ENCODE results near the gene TXN2. TPM values are rescaled to one million over a fixed set of nuclear protein-coding genes. Genes with fewer than 3 reads are reported as not detected.
"Not testable (repeated sequence)": the region's sequence is repeated elsewhere in the genome, so short reads cannot be mapped to it uniquely, and the experiment has no call there.

TXN2 gene
- total and polyA plus RNA-seq, 8 donors: 64.4 to 122 (median 107) TPM

DNA sequence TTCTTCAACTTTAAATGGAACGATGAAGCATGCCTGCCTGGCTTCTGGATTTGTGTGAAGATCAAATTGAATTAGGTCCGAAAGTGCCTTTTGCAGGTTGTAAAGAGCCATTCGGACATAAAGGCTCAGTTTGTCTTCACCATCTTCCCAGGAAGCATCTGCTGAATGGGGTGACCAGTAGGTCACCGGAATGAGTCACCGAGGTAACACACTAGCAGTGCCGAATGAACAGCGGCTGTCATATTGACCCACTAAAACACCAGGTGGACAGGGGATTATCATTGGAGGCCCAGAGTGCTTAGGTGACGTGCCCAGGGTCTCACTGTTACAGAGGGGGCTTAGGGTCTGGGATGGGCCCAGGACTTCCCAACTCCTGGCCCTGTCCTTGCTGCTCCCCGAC, 50.6 kb downstream of the TXN2 start:
- H3K4me3 ChIP-seq: no peak overlapping the region
- H3K27me3 ChIP-seq: no peaks in the 10 kb centered on the region
- H3K27ac ChIP-seq: no peak overlapping the region
- TF ChIP-seq, protein P1, sequence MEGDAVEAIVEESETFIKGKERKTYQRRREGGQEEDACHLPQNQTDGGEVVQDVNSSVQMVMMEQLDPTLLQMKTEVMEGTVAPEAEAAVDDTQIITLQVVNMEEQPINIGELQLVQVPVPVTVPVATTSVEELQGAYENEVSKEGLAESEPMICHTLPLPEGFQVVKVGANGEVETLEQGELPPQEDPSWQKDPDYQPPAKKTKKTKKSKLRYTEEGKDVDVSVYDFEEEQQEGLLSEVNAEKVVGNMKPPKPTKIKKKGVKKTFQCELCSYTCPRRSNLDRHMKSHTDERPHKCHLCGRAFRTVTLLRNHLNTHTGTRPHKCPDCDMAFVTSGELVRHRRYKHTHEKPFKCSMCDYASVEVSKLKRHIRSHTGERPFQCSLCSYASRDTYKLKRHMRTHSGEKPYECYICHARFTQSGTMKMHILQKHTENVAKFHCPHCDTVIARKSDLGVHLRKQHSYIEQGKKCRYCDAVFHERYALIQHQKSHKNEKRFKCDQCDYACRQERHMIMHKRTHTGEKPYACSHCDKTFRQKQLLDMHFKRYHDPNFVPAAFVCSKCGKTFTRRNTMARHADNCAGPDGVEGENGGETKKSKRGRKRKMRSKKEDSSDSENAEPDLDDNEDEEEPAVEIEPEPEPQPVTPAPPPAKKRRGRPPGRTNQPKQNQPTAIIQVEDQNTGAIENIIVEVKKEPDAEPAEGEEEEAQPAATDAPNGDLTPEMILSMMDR (IDR thresholded peaks at IDR 0.05): no peak
- H3K4me1 ChIP-seq: peaks cover 12 to 47% of the 10 kb centered on the region in 2 donors
- H3K9me3 ChIP-seq: no peaks in the 10 kb centered on the region
- H3K36me3 ChIP-seq: no peaks in the 10 kb centered on the region
- no peak for DNase-seq
- intact Hi-C loops (cut with DNase I): no loop called here
- ATAC-seq: no peak

DNA sequence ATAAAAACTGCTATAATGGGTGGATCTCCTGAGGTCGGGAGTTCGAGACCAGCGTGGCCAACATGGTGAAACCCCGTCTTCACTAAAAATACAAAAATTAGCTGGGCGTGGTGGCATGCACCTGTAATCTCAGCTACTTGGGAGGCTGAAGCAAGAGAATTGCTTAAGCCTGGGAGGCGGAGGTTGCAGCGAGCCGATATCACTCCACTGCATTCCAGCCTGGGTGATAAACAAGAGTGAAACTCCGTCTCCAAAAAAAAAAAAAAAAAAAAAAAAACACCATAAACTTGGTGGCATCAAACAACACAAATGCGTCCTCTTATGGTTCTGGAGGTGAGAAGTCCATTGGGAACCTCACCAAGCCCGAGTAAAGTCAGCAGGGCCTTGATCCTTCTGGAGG, 53.5 kb downstream of the TXN2 start:
- H3K4me3 ChIP-seq; H3K9me3 ChIP-seq; H3K36me3 ChIP-seq; ATAC-seq; H3K27ac ChIP-seq; H3K27me3 ChIP-seq; DNase-seq; intact Hi-C loops (cut with DNase I): not testable (repeated sequence)
- peaks cover 4 to 47% of the 10 kb centered on the region in 2 donors for H3K4me1 ChIP-seq

DNA sequence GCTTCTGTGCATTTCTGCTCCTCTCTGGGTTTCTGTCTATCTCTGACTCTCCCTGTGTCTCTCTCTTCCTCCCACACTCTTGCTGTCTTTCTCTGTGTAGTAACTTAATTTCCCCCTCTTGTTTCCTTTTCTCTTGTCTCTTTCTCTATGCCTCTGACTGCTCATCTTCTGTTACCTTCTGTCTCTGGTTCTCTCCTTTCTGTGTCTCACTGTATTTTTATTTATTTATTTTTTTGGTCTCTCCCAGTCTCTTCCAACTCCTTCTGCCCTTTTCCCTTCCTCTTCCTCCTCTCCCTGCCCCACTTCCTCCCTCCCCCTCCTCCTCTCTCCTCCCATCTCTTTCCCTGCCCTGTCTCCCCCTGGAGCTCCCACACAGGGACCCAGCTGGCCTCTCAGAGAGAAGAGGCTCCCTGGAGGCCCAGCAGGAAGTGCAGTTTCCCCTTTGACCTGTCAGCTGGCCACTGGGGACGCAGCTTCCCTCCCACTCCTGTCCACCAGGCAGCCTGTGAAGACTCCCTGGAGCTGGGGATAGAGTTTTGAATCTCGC, 55.4 kb downstream of the TXN2 start:
- TF ChIP-seq, protein P1 (IDR thresholded peaks at IDR 0.05): peak in 1 of 2 donors; percentile 30
- peaks cover 0 to 36% of the 10 kb centered on the region in 2 donors for H3K4me1 ChIP-seq
- H3K4me3 ChIP-seq: no peak overlapping the region
- peak overlapping the region; percentile 8 to 35 for H3K27ac ChIP-seq
- H3K36me3 ChIP-seq: no peaks in the 10 kb centered on the region
- peak; percentile 49 for ATAC-seq
- H3K9me3 ChIP-seq: no peaks in the 10 kb centered on the region
- peak in 3 of 4 donors; percentile 62 to 86 (median 63) for DNase-seq
- H3K27me3 ChIP-seq: no peaks in the 10 kb centered on the region
- intact Hi-C loops (cut with DNase I): no loop called here

DNA sequence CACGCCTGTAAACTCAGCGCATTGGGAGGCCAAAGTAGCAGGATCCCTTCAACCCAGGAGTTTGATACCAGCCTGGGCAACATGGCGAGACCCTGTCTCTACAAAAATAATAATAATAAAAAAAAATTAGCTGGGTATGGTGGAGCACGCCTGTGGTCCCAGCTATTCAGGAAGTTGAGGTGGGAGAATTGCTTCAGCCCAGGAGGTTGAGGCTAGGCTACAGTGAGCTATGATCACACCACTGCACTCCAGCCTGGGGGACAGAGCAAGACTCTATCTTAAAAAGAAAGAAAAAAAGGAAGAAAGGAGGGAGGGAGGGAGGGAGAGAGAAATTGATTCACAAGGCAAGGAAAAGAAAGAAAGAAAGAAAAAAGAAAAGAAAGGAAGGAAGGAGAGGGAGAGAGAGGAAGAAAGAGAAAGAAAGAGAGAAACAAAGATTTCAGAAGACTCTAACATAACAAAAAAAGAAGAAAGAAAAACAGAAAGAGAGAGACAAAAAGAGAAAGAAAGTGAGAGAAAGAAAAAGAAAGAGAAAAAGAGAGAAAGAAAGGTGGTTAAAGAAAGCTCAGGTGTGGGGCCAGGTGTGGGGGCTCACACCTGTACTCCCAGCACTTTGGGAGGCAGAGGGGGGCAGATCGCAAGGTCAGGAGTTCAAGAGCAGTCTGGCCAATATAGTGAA, 56.4 kb downstream of the TXN2 start:
- ATAC-seq: no peak
- Histone ChIP-seq H3K9me3 (no peaks in the 10 kb centered on the region), H3K36me3 (no peaks in the 10 kb centered on the region), H3K27ac (peak overlapping the region in 1 of 2 donors; percentile 35), H3K4me1 (peaks cover 0 to 40% of the 10 kb centered on the region in 2 donors), H3K27me3 (no peaks in the 10 kb centered on the region), H3K4me3 (no peak overlapping the region)
- intact Hi-C loops (cut with DNase I): no loop called here
- TF ChIP-seq, protein P1 (IDR thresholded peaks at IDR 0.05): no peak
- DNase-seq: no peak

DNA sequence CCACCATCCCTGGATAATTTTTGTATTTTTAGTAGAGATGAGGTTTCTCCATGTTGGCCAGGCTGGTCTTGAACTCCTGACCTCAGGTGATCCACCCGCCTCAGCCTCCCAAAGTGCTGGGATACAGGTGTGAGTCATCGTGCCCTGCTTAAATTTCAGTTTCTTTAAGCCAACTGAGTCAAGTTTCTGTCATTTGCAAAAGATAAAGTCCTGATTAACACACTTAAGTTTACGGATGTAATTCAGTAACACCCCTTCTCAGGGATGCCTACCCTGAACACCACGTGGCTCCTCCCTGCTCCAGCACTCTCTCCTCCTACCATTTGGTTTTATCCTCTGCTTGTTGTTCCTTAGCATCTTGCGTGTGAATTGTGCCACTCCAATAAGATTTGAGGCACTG, 57.0 kb downstream of the TXN2 start:
- H3K36me3 ChIP-seq; H3K9me3 ChIP-seq; H3K4me3 ChIP-seq; DNase-seq; ATAC-seq; intact Hi-C loops (cut with DNase I); H3K27me3 ChIP-seq: not testable (repeated sequence)
- Histone ChIP-seq H3K27ac (peak overlapping the region in 1 of 2 donors; percentile 35), H3K4me1 (peaks cover 3 to 46% of the 10 kb centered on the region in 2 donors)

DNA sequence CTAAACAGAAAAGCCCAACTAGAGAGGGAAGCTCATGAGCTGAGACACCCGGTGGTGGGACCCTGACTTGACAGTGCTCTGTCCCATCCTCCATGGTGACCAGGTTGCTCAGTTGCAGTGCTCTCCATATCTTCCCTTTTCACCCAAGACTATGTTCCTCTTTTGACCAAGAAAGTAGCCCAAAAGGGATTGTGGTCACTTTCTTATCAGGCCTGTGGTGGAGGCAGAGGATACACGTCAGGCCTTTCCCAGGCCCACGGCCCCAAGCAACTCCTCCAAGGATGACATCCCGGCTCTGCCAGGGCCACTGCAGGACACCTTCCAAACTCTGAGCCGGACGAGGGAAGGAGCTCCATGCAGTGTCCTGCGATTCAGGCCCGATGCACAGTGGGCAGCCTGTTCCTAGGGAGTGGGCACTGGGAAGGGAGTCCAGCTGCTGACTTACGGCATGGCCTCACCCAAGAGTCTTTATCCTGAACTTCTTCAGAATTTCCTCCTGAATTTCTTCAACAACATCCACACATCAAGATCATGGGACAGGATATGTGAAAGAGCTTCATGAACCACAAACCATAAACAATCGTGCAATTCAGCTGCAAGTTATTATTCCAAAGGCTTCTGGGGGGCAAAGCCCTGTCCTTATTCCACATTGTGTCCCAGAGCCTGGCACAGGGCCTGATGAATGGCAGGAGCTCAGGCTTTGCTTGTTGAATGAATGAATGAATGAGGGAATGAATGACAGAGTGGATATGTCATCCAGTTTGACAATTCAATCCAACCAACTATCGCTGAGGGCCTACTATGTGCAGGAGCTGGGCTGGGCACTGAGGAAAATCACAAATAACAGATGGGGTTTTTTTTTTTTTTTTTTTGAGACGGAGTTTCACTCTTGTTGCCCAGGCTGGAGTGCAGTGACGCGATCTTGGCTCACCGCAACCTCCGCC, 57.7 kb downstream of the TXN2 start:
- no peak for ATAC-seq
- Histone ChIP-seq H3K27ac (peak overlapping the region; percentile 39 to 73), H3K27me3 (no peaks in the 10 kb centered on the region), H3K4me1 (peaks cover 10 to 53% of the 10 kb centered on the region in 2 donors), H3K36me3 (no peaks in the 10 kb centered on the region), H3K9me3 (no peaks in the 10 kb centered on the region), H3K4me3 (no peak overlapping the region)
- TF ChIP-seq, protein P1 (IDR thresholded peaks at IDR 0.05): no peak
- intact Hi-C loops (cut with DNase I): no loop called here
- no peak for DNase-seq

Measured in left lung (tissue), 10 donors.